SK-N-SH treated with all-trans-retinoic acid at 6 μM for 48 hours (cell line): ENCODE measurements around the gene APRT.

Experiments used
- ATAC-seq: fragments of 200-7000 bp; cut with Tn5 transposase; 3 replicates; pipeline ENCODE4 v1.9.1; 2020; ENCODE audit warnings: mild to moderate bottlenecking, moderate library complexity
- ARNTL ChIP-seq: fragments of 450-650 bp; formaldehyde crosslinking; IDR thresholded peaks from 2 replicates; pipeline ENCODE4 v1.5.0; 2020; ENCODE audit warnings: low read depth, mild to moderate bottlenecking, moderate library complexity, borderline replicate concordance
- BACH2 ChIP-seq: fragments of 250-450 bp; sonication (Bioruptor Pico); IDR thresholded peaks from 2 replicates; pipeline ENCODE4 v1.9.0; 2021; ENCODE audit warnings: mild to moderate bottlenecking, borderline replicate concordance
- CREB5 ChIP-seq: fragments of 250-450 bp; sonication (Bioruptor Pico); IDR thresholded peaks from 2 replicates; pipeline ENCODE4 v1.5.1; 2020; ENCODE audit warnings: low read depth, mild to moderate bottlenecking, moderate library complexity
- ESRRG ChIP-seq: fragments of 250-450 bp; sonication (Bioruptor Pico); IDR thresholded peaks from 2 replicates; pipeline ENCODE4 v1.6.1; 2021; ENCODE audit warnings: mild to moderate bottlenecking
- GLIS3 ChIP-seq: fragments of 250-450 bp; sonication (Bioruptor Pico); IDR thresholded peaks from 2 replicates; pipeline ENCODE4 v1.5.0; 2020; ENCODE audit warnings: mild to moderate bottlenecking, moderate library complexity
- ISL1 ChIP-seq: fragments of 250-450 bp; sonication (Bioruptor Pico); IDR thresholded peaks from 2 replicates; pipeline ENCODE4 v2.1.2; 2022; ENCODE audit warnings: mild to moderate bottlenecking, moderate library complexity
- OSR1 ChIP-seq: fragments of 250-450 bp; sonication (Bioruptor Pico); IDR thresholded peaks from 2 replicates; pipeline ENCODE4 v1.8.0; 2022; ENCODE audit warnings: moderate library complexity, mild to moderate bottlenecking, inconsistent platforms
- PATZ1 ChIP-seq: fragments of 250-450 bp; sonication (Bioruptor Pico); IDR thresholded peaks from 2 replicates; pipeline ENCODE4 v1.8.0; 2020; ENCODE audit warnings: mild to moderate bottlenecking, moderate library complexity, borderline replicate concordance
- PPARA ChIP-seq: fragments of 250-450 bp; sonication (Bioruptor Pico); IDR thresholded peaks from 2 replicates; pipeline ENCODE4 v1.5.0; 2020; ENCODE audit warnings: mild to moderate bottlenecking, borderline replicate concordance
- SNAI2 ChIP-seq: fragments of 250-450 bp; sonication (Bioruptor Pico); IDR thresholded peaks from 2 replicates; pipeline ENCODE4 v1.5.0; 2020; ENCODE audit warnings: mild to moderate bottlenecking, moderate library complexity
- TCF4 ChIP-seq: fragments of 250-450 bp; sonication (Bioruptor Pico); IDR thresholded peaks from 2 replicates; pipeline ENCODE4 v1.8.0; 2021; ENCODE audit warnings: mild to moderate bottlenecking, moderate library complexity, borderline replicate concordance
- TOX ChIP-seq: fragments of 250-450 bp; sonication (Bioruptor Pico); IDR thresholded peaks from 2 replicates; pipeline ENCODE4 v1.8.0; 2021; ENCODE audit warnings: mild to moderate bottlenecking, moderate library complexity, borderline replicate concordance
- ZC3H10 ChIP-seq: fragments of 250-450 bp; sonication (Bioruptor Pico); IDR thresholded peaks from 2 replicates; pipeline ENCODE4 v1.5.1; 2021; ENCODE audit warnings: mild to moderate bottlenecking, moderate library complexity
- ZNF565 ChIP-seq: fragments of 450-650 bp; formaldehyde crosslinking; conservative IDR thresholded peaks from 2 replicates; pipeline ENCODE4 v1.5.0; 2020; ENCODE audit warnings: low read depth, mild to moderate bottlenecking, moderate library complexity
- ZNF70 ChIP-seq: fragments of 450-650 bp; formaldehyde crosslinking; IDR thresholded peaks from 2 replicates; pipeline ENCODE4 v1.5.0; 2020; ENCODE audit warnings: mild to moderate bottlenecking, moderate library complexity
- ZNF8 ChIP-seq: fragments of 450-650 bp; formaldehyde crosslinking; IDR thresholded peaks from 2 replicates; pipeline ENCODE4 v1.5.0; 2020; ENCODE audit warnings: mild to moderate bottlenecking, moderate library complexity
- TF ChIP-seq, protein P1 (sequence below): fragments of 250-450 bp; sonication (Bioruptor Pico); IDR thresholded peaks from 2 replicates; pipeline ENCODE4 v1.5.0; 2020; ENCODE audit warnings: mild to moderate bottlenecking, moderate library complexity

The APRT gene

DNA sequence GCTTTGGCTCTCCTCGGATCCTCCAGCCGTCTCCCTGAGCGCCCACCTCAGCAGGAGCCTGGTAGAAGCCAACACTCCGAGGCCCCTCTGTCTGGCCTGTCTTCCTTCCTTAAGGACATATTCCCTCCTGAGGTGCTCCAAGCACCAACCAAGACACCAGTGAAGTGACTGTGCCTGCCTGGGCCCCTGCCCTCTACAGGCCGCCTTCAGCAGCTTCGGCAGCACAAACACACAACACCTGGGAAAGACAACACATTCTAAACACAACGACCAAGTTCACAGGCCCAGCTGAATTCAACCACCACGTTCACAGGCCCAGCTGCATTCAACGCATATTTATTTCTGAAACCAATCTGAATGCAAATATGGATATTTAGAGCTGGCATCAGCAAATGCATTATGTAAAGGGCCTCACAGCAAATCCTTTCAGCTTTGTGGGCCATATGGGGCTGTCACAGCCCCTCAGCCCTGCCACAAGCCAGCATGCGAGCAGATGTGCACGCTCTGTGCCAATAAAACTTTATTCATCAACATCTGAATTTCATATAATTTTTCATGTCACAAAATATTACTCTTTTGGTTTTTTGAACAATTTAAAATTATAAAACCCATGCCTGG lies 32.8 kb upstream of the APRT start (continued):
- TF ChIP-seq CREB5 (CRISPR knock-in tag) (no peak), PATZ1 (CRISPR knock-in tag) (no peak), TOX (CRISPR knock-in tag) (no peak), TCF4 (CRISPR knock-in tag) (no peak), OSR1 (CRISPR knock-in tag) (no peak)
- TF ChIP-seq, protein P1, sequence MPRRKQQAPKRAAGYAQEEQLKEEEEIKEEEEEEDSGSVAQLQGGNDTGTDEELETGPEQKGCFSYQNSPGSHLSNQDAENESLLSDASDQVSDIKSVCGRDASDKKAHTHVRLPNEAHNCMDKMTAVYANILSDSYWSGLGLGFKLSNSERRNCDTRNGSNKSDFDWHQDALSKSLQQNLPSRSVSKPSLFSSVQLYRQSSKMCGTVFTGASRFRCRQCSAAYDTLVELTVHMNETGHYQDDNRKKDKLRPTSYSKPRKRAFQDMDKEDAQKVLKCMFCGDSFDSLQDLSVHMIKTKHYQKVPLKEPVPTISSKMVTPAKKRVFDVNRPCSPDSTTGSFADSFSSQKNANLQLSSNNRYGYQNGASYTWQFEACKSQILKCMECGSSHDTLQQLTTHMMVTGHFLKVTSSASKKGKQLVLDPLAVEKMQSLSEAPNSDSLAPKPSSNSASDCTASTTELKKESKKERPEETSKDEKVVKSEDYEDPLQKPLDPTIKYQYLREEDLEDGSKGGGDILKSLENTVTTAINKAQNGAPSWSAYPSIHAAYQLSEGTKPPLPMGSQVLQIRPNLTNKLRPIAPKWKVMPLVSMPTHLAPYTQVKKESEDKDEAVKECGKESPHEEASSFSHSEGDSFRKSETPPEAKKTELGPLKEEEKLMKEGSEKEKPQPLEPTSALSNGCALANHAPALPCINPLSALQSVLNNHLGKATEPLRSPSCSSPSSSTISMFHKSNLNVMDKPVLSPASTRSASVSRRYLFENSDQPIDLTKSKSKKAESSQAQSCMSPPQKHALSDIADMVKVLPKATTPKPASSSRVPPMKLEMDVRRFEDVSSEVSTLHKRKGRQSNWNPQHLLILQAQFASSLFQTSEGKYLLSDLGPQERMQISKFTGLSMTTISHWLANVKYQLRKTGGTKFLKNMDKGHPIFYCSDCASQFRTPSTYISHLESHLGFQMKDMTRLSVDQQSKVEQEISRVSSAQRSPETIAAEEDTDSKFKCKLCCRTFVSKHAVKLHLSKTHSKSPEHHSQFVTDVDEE (CRISPR knock-in tag) = no peak
- TF ChIP-seq, all 23 proteins: peak for 0

DNA sequence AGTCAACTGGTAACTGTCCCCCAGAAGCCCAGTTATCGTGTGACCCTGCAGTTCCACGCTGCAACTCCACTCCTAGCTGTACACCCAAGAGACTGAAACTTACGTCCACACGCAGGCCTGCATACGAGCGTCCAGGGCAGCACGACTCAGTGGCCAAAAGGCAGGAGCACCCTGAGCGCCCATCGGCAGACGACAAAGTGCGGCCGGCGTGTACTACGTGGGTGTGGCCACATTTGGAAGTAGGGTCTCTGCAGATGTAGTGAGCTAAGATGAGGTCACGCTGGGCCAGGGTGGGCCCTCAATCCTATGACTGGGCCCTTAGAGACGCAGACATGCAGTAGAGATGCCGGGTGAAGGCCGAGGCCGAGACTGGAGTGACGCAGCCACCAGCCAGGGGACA lies 31.5 kb upstream of the APRT start:
- TF ChIP-seq SNAI2 = no peak
- no peak for TF ChIP-seq TCF4 (CRISPR knock-in tag)
- no peak for TF ChIP-seq TOX (CRISPR knock-in tag)
- no peak for TF ChIP-seq BACH2 (CRISPR knock-in tag)
- no peak for TF ChIP-seq ARNTL (CRISPR knock-in tag)
- TF ChIP-seq ISL1 = no peak
- no peak for TF ChIP-seq ZNF565 (CRISPR knock-in tag)
- TF ChIP-seq ESRRG (CRISPR knock-in tag) = no peak
- no peak for ATAC-seq

DNA sequence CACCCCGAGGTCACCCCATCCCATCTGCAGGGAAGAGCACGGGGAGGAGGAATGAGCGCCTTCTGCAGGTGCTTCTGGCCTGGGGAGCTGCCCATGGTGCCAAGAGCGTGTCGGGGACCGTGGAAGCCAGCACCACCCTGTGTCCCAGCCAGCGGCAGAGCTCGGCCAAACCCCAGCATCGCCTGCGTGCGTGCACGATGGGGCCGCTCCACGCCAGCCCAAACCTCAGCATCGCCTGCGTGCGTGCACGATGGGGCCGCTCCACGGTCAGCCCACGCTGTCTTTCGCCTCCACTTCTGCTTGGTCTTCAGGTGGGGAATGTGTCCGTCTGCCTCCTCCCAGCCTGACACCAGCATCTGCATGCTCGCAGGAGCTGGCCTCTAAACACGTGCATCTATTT lies 31.1 kb upstream of the APRT start:
- ATAC-seq = no peak
- TF ChIP-seq ZC3H10 (CRISPR knock-in tag) (no peak), PATZ1 (CRISPR knock-in tag) (no peak), TCF4 (CRISPR knock-in tag) (no peak), PPARA (CRISPR knock-in tag) (no peak), ARNTL (CRISPR knock-in tag) (no peak), GLIS3 (CRISPR knock-in tag) (no peak), ZNF8 (CRISPR knock-in tag) (no peak)
- TF ChIP-seq, all 23 proteins: peak for 0

GRCh38 chr16:88842308-88842756 lies 30.6 kb upstream of the APRT start:
- TF ChIP-seq BACH2 (CRISPR knock-in tag) (no peak), TCF4 (CRISPR knock-in tag) (no peak), OSR1 (CRISPR knock-in tag) (no peak), ISL1 (no peak), ESRRG (CRISPR knock-in tag) (no peak), PPARA (CRISPR knock-in tag) (no peak), ZC3H10 (CRISPR knock-in tag) (no peak), CREB5 (CRISPR knock-in tag) (no peak), ZNF70 (no peak)

More at GRCh38 chr16:88842308-88842756, 30.6 kb upstream of the APRT start:
- ATAC-seq = no peak
